Lower leg skin (tissue), 4 donors: Measurements from ENCODE around the gene CNIH2. TPM values are rescaled to one million over a fixed set of nuclear protein-coding genes. Genes with fewer than 3 reads are reported as not detected.

ENCODE experiments used
- DNase-seq, 2 donors: peaks; one replicate each; pipeline ENCODE4 v3.0.0-alpha.2; 2019; ENCODE audit warnings: low spot score in 2 of 2
- H3K4me3 ChIP-seq: fragments of 200-600 bp; sonication (generic); 2 replicates; pipeline ENCODE4 v1.5.1; 2017; ENCODE audit warnings: mild to moderate bottlenecking, low read depth; ENCODE audit not compliant: poor library complexity, severe bottlenecking
- CTCF ChIP-seq, 3 donors: fragments of 450-650 bp; IDR thresholded peaks; one replicate each; pipeline ENCODE4 v1.5.1; 2016; ENCODE audit warnings: antibody characterized with exemption in 3 of 3, mild to moderate bottlenecking in 3 of 3, moderate library complexity in 2 of 3
- POLR2A ChIP-seq, 2 donors: fragments of 450-650 bp; IDR thresholded peaks; one replicate each; pipeline ENCODE4 v1.6.1; 2016 to 2017; ENCODE audit warnings: antibody characterized with exemption in 2 of 2, mild to moderate bottlenecking in 1 of 2, moderate library complexity in 1 of 2
- WGBS, 2 donors: methylation state at CpG; one replicate each; pipeline ENCODE4 v1.1.5; 2018; 5-methylcytosine and 5-hydroxymethylcytosine counted together
- intact Hi-C: fragments of 100-400 bp; cut with DNase I; formaldehyde crosslinking; loops from one replicate; pipeline ENCODE4 v1.15.0; 2023; ENCODE audit warnings: low total_unique reads
- total RNA-seq, 4 donors: library from RNA; depleted of rRNA; stranded (reverse); fragments of >200 nt; gene quantifications; one replicate each; pipeline ENCODE4 v1.1.0, GENCODE V29; 2016

The CNIH2 gene
- total RNA-seq, 4 donors from 2014 or later = 0.42 to 3.2 TPM; not detected in 2

- 93 to 96% methylated on average over 4 of the region's 4 CpGs for WGBS, 2 donors
- no peak for DNase-seq
- intact Hi-C loops = no loop called here
- no peak for TF ChIP-seq CTCF (IDR thresholded peaks at IDR 0.05)
- TF ChIP-seq POLR2A (IDR thresholded peaks at IDR 0.05) = no peak
- no peak overlapping the region for H3K4me3 ChIP-seq
These were observed 18.0 kb upstream of the CNIH2 start for GRCh38 chr11:66259956-66260355.

- intact Hi-C loops = no loop called here
- DNase-seq = no peak
- no peak overlapping the region for H3K4me3 ChIP-seq
- 95 to 96% methylated on average over 16 of the region's 16 CpGs for WGBS, 2 donors
- no peak for TF ChIP-seq POLR2A (IDR thresholded peaks at IDR 0.05)
- no peak for TF ChIP-seq CTCF (IDR thresholded peaks at IDR 0.05)
These were observed 16.4 kb upstream of the CNIH2 start for GRCh38 chr11:66261578-66261977.

GRCh38 chr11:66262191-66262590 lies 15.8 kb upstream of the CNIH2 start:
- no peak for TF ChIP-seq POLR2A (IDR thresholded peaks at IDR 0.05)
- no peak for TF ChIP-seq CTCF (IDR thresholded peaks at IDR 0.05)
- H3K4me3 ChIP-seq = no peak overlapping the region
- WGBS, 2 donors = 94% methylated on average over 5 of the region's 5 CpGs
- intact Hi-C loops = no loop called here
- no peak for DNase-seq

GRCh38 chr11:66262696-66263095 lies 15.3 kb upstream of the CNIH2 start:
- no peak for DNase-seq
- H3K4me3 ChIP-seq = no peak overlapping the region
- intact Hi-C loops = no loop called here
- TF ChIP-seq CTCF (IDR thresholded peaks at IDR 0.05) = no peak
- TF ChIP-seq POLR2A (IDR thresholded peaks at IDR 0.05) = no peak
- 91 to 92% methylated on average over 11 to 12 of the region's 12 CpGs for WGBS, 2 donors

- WGBS, 2 donors = 94% methylated on average over 4 of the region's 4 CpGs
- intact Hi-C loops = no loop called here
- H3K4me3 ChIP-seq = no peak overlapping the region
- TF ChIP-seq POLR2A (IDR thresholded peaks at IDR 0.05) (no peak), CTCF (IDR thresholded peaks at IDR 0.05) (no peak)
- no peak for DNase-seq
These were observed 14.7 kb upstream of the CNIH2 start for GRCh38 chr11:66263231-66263630.

GRCh38 chr11:66263785-66264184 lies 14.2 kb upstream of the CNIH2 start:
- H3K4me3 ChIP-seq = no peak overlapping the region
- WGBS, 2 donors = 92 to 93% methylated on average over 10 of the region's 10 CpGs
- no peak for TF ChIP-seq CTCF (IDR thresholded peaks at IDR 0.05)
- no peak for TF ChIP-seq POLR2A (IDR thresholded peaks at IDR 0.05)
- DNase-seq = no peak
- intact Hi-C loops = no loop called here
